HCT116 (cell line): ENCODE results near the gene CTDSP1. TPM values are rescaled to one million over a fixed set of nuclear protein-coding genes. Genes with fewer than 3 reads are reported as not detected.

ENCODE experiments used
- ATAC-seq: fragments of 200-7000 bp; cut with Tn5 transposase; 2 replicates; pipeline ENCODE4 v1.9.1; 2020; ENCODE audit warnings: mild to moderate bottlenecking, moderate library complexity
- BruUV-seq: library from RNA; stranded (reverse); fragments of 400-500 nt; replicated peaks from 2 replicates; lab custom pipeline; 2021; lab: Mats Ljungman, UMichigan
- CTCF ChIA-PET: fragments of 300-600 bp; sonication (Branson Sonifier 250); formaldehyde crosslinking; loops from one replicate; lab custom pipeline; 2021; ENCODE audit warnings: antibody characterized with exemption; lab: Charles Lee
- POLR2A ChIA-PET: fragments of 300-600, 350-600 bp; sonication (Branson Sonifier 250); formaldehyde crosslinking; loops from one replicate; lab custom pipeline; 2021; ENCODE audit warnings: antibody characterized with exemption; lab: Charles Lee
- RAD21 ChIA-PET, 2 experiments: fragments of 300-600 bp; sonication (Branson Sonifier 250); formaldehyde crosslinking; loops; one replicate each; lab custom pipeline; 2023; ENCODE audit warnings: low total read pairs in 2 of 2; ENCODE audit not compliant: uncharacterized antibody in 2 of 2, unreplicated experiment in 2 of 2, low non-redundant PET in 1 of 2; lab: Charles Lee
- DNase-seq: peaks from one replicate; pipeline ENCODE4 v3.0.0-alpha.2; 2010; ENCODE audit warnings: low read depth, low spot score
- H2AFZ ChIP-seq: fragments of 200-600 bp; shearing (Covaris generic), sonication (generic); 2 replicates; pipeline ENCODE4 v1.6.1; 2017; ENCODE audit warnings: low read depth, mixed run types, mixed read lengths, antibody characterized with exemption, low read length; ENCODE audit not compliant: poor library complexity, severe bottlenecking
- H3K27ac ChIP-seq: 2 replicates; pipeline ENCODE4 v1.5.1; 2012; ENCODE audit warnings: low read depth, low read length
- H3K27me3 ChIP-seq: fragments of 200-600 bp; sonication (generic); 2 replicates; pipeline ENCODE4 v1.6.1; 2016; ENCODE audit warnings: mixed run types, low read length, mixed read lengths; ENCODE audit not compliant: insufficient read depth
- H3K36me3 ChIP-seq, 2 experiments: fragments of 200-500 bp in 1 of 2; fragments of 200-600 bp in 1 of 2; sonication (Bioruptor generic) in 1 of 2; sonication (generic) in 1 of 2; 2 replicates each; pipeline versions ENCODE4 v1.5.1 to v1.6.1; 2014 to 2016; ENCODE audit warnings: low read length in 2 of 2, inconsistent platforms in 1 of 2, mixed read lengths in 1 of 2, mixed run types in 1 of 2; ENCODE audit not compliant: insufficient read depth in 2 of 2, control insufficient read depth in 1 of 2
- H3K4me1 ChIP-seq, 2 experiments: fragments of 200-600 bp in 1 of 2; sonication (generic) in 1 of 2; 2 replicates each; pipeline versions ENCODE4 v1.5.1 to v1.6.1; 2012 to 2017; ENCODE audit warnings: low read length in 2 of 2, inconsistent platforms in 1 of 2, mild to moderate bottlenecking in 1 of 2, mixed read lengths in 1 of 2, mixed run types in 1 of 2, moderate library complexity in 1 of 2; ENCODE audit not compliant: insufficient read depth in 2 of 2, control insufficient read depth in 1 of 2
- H3K4me2 ChIP-seq: fragments of 200-600 bp; sonication (generic); 2 replicates; pipeline ENCODE4 v1.6.1; 2017; ENCODE audit warnings: mixed run types, low read length, mixed read lengths
- H3K4me3 ChIP-seq, 2 experiments: fragments of 200-600 bp in 1 of 2; sonication (generic) in 1 of 2; replicated peaks in 1 of 2; 2 replicates each; pipeline ENCODE4 v1.5.1; 2011 to 2016; ENCODE audit warnings: low read length in 2 of 2, control low read depth in 1 of 2, low read depth in 1 of 2, mild to moderate bottlenecking in 1 of 2, mixed read lengths in 1 of 2, mixed run types in 1 of 2
- H3K79me2 ChIP-seq: fragments of 200-600 bp; sonication (generic); 2 replicates; pipeline ENCODE4 v1.6.1; 2017; ENCODE audit warnings: mild to moderate bottlenecking, mixed run types, low read length, moderate library complexity, mixed read lengths; ENCODE audit not compliant: insufficient read depth
- H3K9ac ChIP-seq: fragments of 200-600 bp; sonication (generic); 2 replicates; pipeline ENCODE4 v1.6.1; 2016; ENCODE audit warnings: low read length, mixed read lengths
- H3K9me2 ChIP-seq: fragments of 200-600 bp; sonication (generic), shearing (Covaris generic); 2 replicates; pipeline ENCODE4 v1.6.1; 2017; ENCODE audit warnings: mixed run types, mild to moderate bottlenecking, moderate library complexity; ENCODE audit not compliant: insufficient read depth
- H3K9me3 ChIP-seq, 2 experiments: fragments of 200-500 bp in 1 of 2; fragments of 200-600 bp in 1 of 2; sonication (Bioruptor generic) in 1 of 2; sonication (generic) in 1 of 2; 2 replicates each; pipeline ENCODE4 v1.6.1; 2014 to 2017; ENCODE audit warnings: low read length in 2 of 2, mixed read lengths in 2 of 2, inconsistent platforms in 1 of 2, low read depth in 1 of 2, mild to moderate bottlenecking in 1 of 2, mixed run types in 1 of 2, moderate library complexity in 1 of 2; ENCODE audit not compliant: control insufficient read depth in 1 of 2, insufficient read depth in 1 of 2
- H4K20me1 ChIP-seq: fragments of 200-600 bp; sonication (generic), shearing (Covaris generic); 2 replicates; pipeline ENCODE4 v1.6.1; 2017; ENCODE audit warnings: mixed run types, mild to moderate bottlenecking, moderate library complexity; ENCODE audit not compliant: insufficient read depth
- ATF3 ChIP-seq: IDR thresholded peaks from 2 replicates; pipeline ENCODE4 v1.6.1; 2012
- CBX3 ChIP-seq: IDR thresholded peaks from 2 replicates; pipeline ENCODE4 v1.6.1; 2012; ENCODE audit warnings: low read depth
- CEBPB ChIP-seq: IDR thresholded peaks from 2 replicates; pipeline ENCODE4 v1.6.1; 2012; ENCODE audit warnings: low read depth
- CTCF ChIP-seq, 3 experiments: fragments of 200-600 bp in 1 of 3; sonication (generic) in 1 of 3; IDR thresholded peaks in 2 of 3; conservative IDR thresholded peaks in 1 of 3; 2 replicates each; pipeline ENCODE4 v1.5.1; 2012 to 2017; ENCODE audit warnings: low read depth in 2 of 3, low read length in 2 of 3, antibody characterized with exemption in 1 of 3, borderline replicate concordance in 1 of 3, control low read depth in 1 of 3, mild to moderate bottlenecking in 1 of 3, mixed read lengths in 1 of 3, mixed run types in 1 of 3, moderate library complexity in 1 of 3; ENCODE audit not compliant: insufficient read depth in 1 of 3
- ELF1 ChIP-seq: IDR thresholded peaks from 2 replicates; pipeline ENCODE4 v1.6.1; 2012; ENCODE audit warnings: low read depth, borderline replicate concordance
- EZH2 ChIP-seq: fragments of 200-600 bp; sonication (generic); IDR thresholded peaks from 2 replicates; pipeline ENCODE4 v1.6.1; 2017; ENCODE audit warnings: antibody characterized with exemption, mixed run types
- EZH2phosphoT487 ChIP-seq: fragments of 200-600 bp; IDR thresholded peaks from 2 replicates; pipeline ENCODE4 v1.6.1; 2018; ENCODE audit warnings: antibody characterized with exemption, borderline replicate concordance
- MAX ChIP-seq: IDR thresholded peaks from 2 replicates; pipeline ENCODE4 v1.6.1; 2012
- RAD21 ChIP-seq: IDR thresholded peaks from 2 replicates; pipeline ENCODE4 v1.6.1; 2012; ENCODE audit warnings: low read depth, mild to moderate bottlenecking
- REST ChIP-seq: IDR thresholded peaks from 2 replicates; pipeline ENCODE4 v1.6.1; 2012; ENCODE audit warnings: low read depth
- SP1 ChIP-seq: IDR thresholded peaks from 2 replicates; pipeline ENCODE4 v1.6.1; 2012; ENCODE audit warnings: low read depth
- intact Hi-C: fragments of 100-400 bp; cut with micrococcal nuclease; formaldehyde crosslinking; loops from 2 replicates; pipeline ENCODE4 v1.10.0; 2022
- total RNA-seq: library from RNA; stranded (reverse); gene quantifications from one replicate; pipeline ENCODE4 v1.2.1, GENCODE V29; 2021; ENCODE audit not compliant: unreplicated experiment

The CTDSP1 gene
- total RNA-seq, 1 experiment from 2014 or later = 90.7 TPM

- H3K27ac ChIP-seq = no peak overlapping the region
- H3K9ac ChIP-seq = no peak overlapping the region
- no peak for TF ChIP-seq MAX
- TF ChIP-seq CEBPB = no peak
- no peak for TF ChIP-seq RAD21
- no peak for TF ChIP-seq EZH2phosphoT487
- no peak for TF ChIP-seq CBX3
- no peak for TF ChIP-seq CTCF (IDR thresholded peaks at IDR 0.05 in 2 of 3, conservative IDR thresholded peaks at IDR 0.05 in 1 of 3; ENCODE audit: borderline replicate concordance in 1 of 3, insufficient read depth in 1 of 3, low read depth in 2 of 3, low read length in 2 of 3)
- no peak for TF ChIP-seq REST
- TF ChIP-seq ATF3 = no peak
- TF ChIP-seq SP1 = no peak
- TF ChIP-seq ELF1 = no peak
- no peak for TF ChIP-seq EZH2
- H3K4me3 ChIP-seq = no peak overlapping the region
- ChIA-PET CTCF (no interaction called here), POLR2A (no interaction called here), RAD21 (no interaction called here)
- no peak for DNase-seq
- no peaks in the 10 kb centered on the region for H3K27me3 ChIP-seq
- H2AFZ ChIP-seq = no peak overlapping the region
- BruUV-seq = no TSS peak
- H3K9me2 ChIP-seq = no peaks in the 10 kb centered on the region
- H3K79me2 ChIP-seq = no peaks in the 10 kb centered on the region
- intact Hi-C loops = no loop called here
- no peaks in the 10 kb centered on the region for H3K9me3 ChIP-seq
- no peaks in the 10 kb centered on the region for H4K20me1 ChIP-seq
- H3K4me1 ChIP-seq = peaks cover 0 to 3% of the 10 kb centered on the region in 2 experiments; a peak in 1 of 4 replicates
- H3K36me3 ChIP-seq = no peaks in the 10 kb centered on the region
- ATAC-seq = no peak
- no peak overlapping the region for H3K4me2 ChIP-seq
Measured at GRCh38 chr2:218427741-218428140, 28.1 kb downstream of the CTDSP1 start.
